SH-SY5Y (cell line): ENCODE data around the gene B3GALT6.

Experiments
- GATA2 ChIP-seq: IDR thresholded peaks from 2 replicates; pipeline ENCODE4 v1.6.1; 2011; ENCODE audit warnings: mild to moderate bottlenecking, low read depth, low read length
- GATA3 ChIP-seq: IDR thresholded peaks from 2 replicates; pipeline ENCODE4 v1.6.1; 2011; ENCODE audit warnings: low read depth, mild to moderate bottlenecking, low read length, moderate library complexity

DNA sequence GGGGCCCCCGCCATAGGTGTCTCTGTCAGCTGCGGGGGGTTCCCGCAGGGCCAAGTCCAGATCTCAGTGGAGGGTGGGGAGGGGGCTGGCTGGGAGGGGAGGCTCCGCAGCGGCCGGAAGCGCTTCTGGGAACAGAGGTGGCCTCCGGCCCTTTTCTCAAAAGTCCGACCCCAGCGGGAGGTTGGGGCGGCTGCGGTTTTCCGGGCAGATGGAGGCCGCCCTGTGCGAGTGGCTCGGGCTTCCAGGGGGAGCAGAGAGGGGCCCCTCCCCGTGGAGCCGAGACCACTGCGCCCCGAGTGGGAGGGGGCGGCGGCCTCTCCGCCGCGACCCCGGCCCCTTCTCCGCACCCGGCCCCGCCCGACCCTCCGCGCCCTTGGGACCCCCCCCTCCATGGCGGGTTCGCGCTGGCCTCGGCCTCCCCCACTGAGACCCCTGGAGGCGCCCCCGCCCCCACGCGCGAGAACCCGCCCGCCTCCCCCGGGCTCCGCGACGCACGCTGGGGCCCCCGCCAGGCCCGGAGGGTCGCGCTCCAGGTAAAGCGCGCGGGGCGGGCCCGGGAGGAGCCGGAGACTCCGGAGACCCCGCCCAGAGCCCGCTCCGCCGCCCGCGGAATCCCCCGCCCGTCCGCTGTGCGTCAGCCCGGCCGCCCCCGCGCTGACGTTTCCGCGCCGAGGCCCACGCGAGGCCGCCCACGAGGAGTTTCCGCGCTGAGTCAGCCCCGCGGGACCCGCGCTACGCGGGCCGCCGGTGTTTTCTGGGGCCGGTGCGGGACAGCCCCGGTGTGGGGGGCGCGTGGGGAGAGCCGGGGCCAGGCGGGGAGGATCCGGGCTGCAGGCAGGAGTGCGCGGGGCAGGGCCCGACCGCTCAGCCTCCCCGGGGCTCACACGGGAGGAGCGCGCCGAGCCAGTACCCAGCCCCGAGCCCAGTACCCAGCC, 30.9 kb upstream of the B3GALT6 start:
- TF ChIP-seq GATA2 (no peak), GATA3 (no peak)
